Right lobe of liver (tissue), 6 donors: ENCODE measurements around the gene TESK1. TPM values are rescaled to one million over a fixed set of nuclear protein-coding genes. Genes with fewer than 3 reads are reported as not detected.
"Not testable (repeated sequence)": the region's sequence is repeated elsewhere in the genome, so short reads cannot be mapped to it uniquely, and the experiment has no call there.

ENCODE experiments used
- ATAC-seq, 4 donors: fragments of 200-7000 bp; cut with Tn5 transposase; one replicate each; pipeline ENCODE4 v1.9.1; 2020; ENCODE audit warnings: mild to moderate bottlenecking in 4 of 4, moderate library complexity in 4 of 4
- DNase-seq, 3 donors: peaks; one replicate each; pipeline ENCODE4 v3.0.0-alpha.2; 2020
- H3K27ac ChIP-seq, 3 donors: fragments of 200-600 bp; one replicate each; pipeline ENCODE4 v1.8.0; 2022
- H3K27me3 ChIP-seq, 2 donors: fragments of 200-600 bp; one replicate each; pipeline ENCODE4 v1.8.0; 2022
- H3K36me3 ChIP-seq, 4 donors: fragments of 200-600 bp; sonication (generic) in 1 of 4; one replicate each; pipeline versions ENCODE4 v1.5.1 to v1.8.0; 2017 to 2022; ENCODE audit warnings: control low read depth in 1 of 4
- H3K4me1 ChIP-seq, 4 donors: fragments of 200-600 bp; sonication (generic) in 1 of 4; one replicate each; pipeline versions ENCODE4 v1.5.1 to v1.8.0; 2017 to 2022; ENCODE audit warnings: control low read depth in 1 of 4
- H3K4me3 ChIP-seq, 3 donors: fragments of 200-600 bp; one replicate each; pipeline ENCODE4 v1.8.0; 2022
- H3K9me3 ChIP-seq, 4 donors: fragments of 200-600 bp; sonication (generic) in 1 of 4; one replicate each; pipeline versions ENCODE4 v1.5.1 to v1.8.0; 2017 to 2022; ENCODE audit warnings: control low read depth in 1 of 4
- CTCF ChIP-seq, 4 donors: fragments of 200-600 bp in 3 of 4; fragments of 450-650 bp in 1 of 4; IDR thresholded peaks; one replicate each; pipeline versions ENCODE4 v1.5.1 to v1.8.0; 2016 to 2022; ENCODE audit warnings: antibody characterized with exemption in 4 of 4, mild to moderate bottlenecking in 2 of 4
- POLR2A ChIP-seq: fragments of 450-650 bp; IDR thresholded peaks from one replicate; pipeline ENCODE4 v1.6.1; 2017; ENCODE audit warnings: antibody characterized with exemption, mild to moderate bottlenecking
- whole genome bisulfite sequencing: methylation state at CpG from one replicate; pipeline ENCODE4 v1.1.6; 2018; ENCODE audit warnings: low coverage, low lambda C conversion rate; ENCODE audit not compliant: insufficient coverage; ENCODE audit errors: missing lambda C conversion rate; 5-methylcytosine and 5-hydroxymethylcytosine counted together
- intact Hi-C, 2 donors: fragments of 100-400 bp; cut with DNase I; formaldehyde crosslinking; loops; one replicate each; pipeline versions ENCODE4 v1.11.2 to v1.14.1; 2022
- total RNA-seq, 6 experiments: library from RNA; depleted of rRNA in 2 of 6; stranded (reverse); fragments of >200 nt in 2 of 6; fragmentation: NEBNext Ultra II Directional in 3 of 6; extraction: Animal tissue kit (Norgen Biotek cat#: 25700) in 3 of 6; gene quantifications; one replicate each; pipeline versions ENCODE4 v1.1.0 to v1.2.4, GENCODE V29; 2016 to 2023
- donor health status: DM: no; HTN: yes; CAD: no.
- donor health status: DM: no; HTN: no; CAD: no.
- donor health status: DM: no; HTN: no; CAD: no.
- donor health status: DM: no; HTN: yes; CAD: no.
- donor health status: DM: no; HTN: yes; CAD: no.

TESK1 gene
- total RNA-seq, 6 experiments from 2014 or later = 10.7 to 17.2 (median 13.4) TPM

- WGBS = 91% methylated on average over 6 of the region's 12 CpGs
- Histone ChIP-seq H3K27ac (no peak overlapping the region), H3K27me3 (no peaks in the 10 kb centered on the region), H3K4me3 (no peak overlapping the region), H3K4me1 (no peaks in the 10 kb centered on the region), H3K36me3 (no peaks in the 10 kb centered on the region), H3K9me3 (no peaks in the 10 kb centered on the region)
- intact Hi-C loops = no loop called here
- ATAC-seq (no peak), DNase-seq (no peak)
- no peak for TF ChIP-seq POLR2A
- TF ChIP-seq CTCF (IDR thresholded peaks at IDR 0.05) = no peak
Observed at GRCh38 chr9:35643046-35643445, 38.0 kb downstream of the TESK1 start.

DNA sequence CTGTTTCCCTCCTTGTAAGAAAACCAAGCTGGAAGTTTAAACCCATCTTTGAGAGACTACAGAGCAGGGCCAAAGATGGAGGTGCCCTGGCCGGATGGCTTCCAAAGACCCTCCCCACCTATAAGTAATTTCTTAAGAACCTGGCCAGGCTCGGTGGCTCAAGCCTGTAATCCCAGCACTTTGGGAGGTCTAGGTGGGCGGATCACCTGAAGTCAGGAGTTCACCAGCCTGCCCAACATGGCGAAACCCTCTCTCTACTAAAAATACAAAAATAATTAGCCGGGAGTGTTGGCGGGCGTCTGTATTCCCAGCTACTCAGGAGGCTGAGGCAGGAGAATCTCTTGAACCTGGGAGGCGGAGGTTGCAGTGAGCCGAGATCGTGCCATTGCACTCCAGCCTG is 40.7 kb downstream of the TESK1 start:
- DNase-seq, H3K4me1 ChIP-seq, H3K9me3 ChIP-seq, intact Hi-C loops, H3K36me3 ChIP-seq, ATAC-seq, H3K27me3 ChIP-seq: not testable (repeated sequence)
- H3K27ac ChIP-seq = peak overlapping the region; percentile 67 to 80 (median 75)
- peak overlapping the region in 1 of 3 donors; percentile 73 for H3K4me3 ChIP-seq
- 44% methylated on average over 10 of the region's 10 CpGs for WGBS

GRCh38 chr9:35646153-35646532 is 41.1 kb downstream of the TESK1 start:
- Histone ChIP-seq H3K4me3 (peak overlapping the region; percentile 50 to 73 (median 57)), H3K27me3 (no peaks in the 10 kb centered on the region), H3K36me3 (no peaks in the 10 kb centered on the region), H3K27ac (peak overlapping the region; percentile 67 to 80 (median 75)), H3K9me3 (no peaks in the 10 kb centered on the region), H3K4me1 (no peaks in the 10 kb centered on the region)
- TF ChIP-seq CTCF (IDR thresholded peaks at IDR 0.05) = no peak
- TF ChIP-seq POLR2A = no peak
- DNase-seq (peak in 1 of 3 donors; percentile 34), ATAC-seq (peak; percentile 23 to 31 (median 28))
- WGBS = 0% methylated on average over 8 of the region's 11 CpGs
- intact Hi-C loops = no loop called here

DNA sequence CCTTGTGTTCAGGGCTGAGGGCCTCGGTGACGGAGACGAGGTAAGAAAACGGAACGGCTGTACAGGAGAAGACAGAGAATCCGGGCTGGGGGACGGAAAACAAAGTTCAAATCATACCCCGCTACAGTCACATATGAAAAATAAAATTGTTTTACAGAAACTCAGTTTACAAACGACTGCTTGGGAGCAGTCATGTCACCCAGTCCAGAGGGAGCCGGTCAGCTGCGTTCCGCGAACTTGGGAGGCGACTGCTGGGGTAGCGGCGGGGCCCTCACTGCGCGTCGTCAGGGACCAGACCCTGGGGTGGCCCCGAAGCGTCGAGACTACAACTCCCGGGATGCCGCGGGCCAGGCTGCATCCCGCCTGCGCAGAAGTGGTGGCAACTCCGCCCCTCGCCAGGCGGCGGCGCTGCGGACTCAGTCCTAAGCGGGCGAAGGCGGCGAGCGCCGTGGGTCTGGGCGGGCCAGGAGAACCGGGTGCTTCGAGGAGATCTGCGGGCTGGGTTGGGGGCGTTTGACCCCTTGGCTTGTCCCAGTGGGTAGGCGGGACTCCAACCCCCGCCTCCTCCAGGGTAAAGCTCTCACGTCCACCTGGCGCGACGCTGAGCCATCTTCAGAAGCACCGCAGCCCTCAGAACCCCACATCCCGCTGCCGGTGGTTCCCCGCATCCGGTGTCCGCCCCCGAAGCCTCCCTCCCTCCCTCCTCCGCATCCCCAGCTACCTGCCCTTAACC is 41.6 kb downstream of the TESK1 start:
- peak; percentile 88 for TF ChIP-seq POLR2A
- peak; percentile 95 to 98 (median 98) for TF ChIP-seq CTCF (IDR thresholded peaks at IDR 0.05)

More for the DNA sequence above, 41.6 kb downstream of the TESK1 start:
- WGBS = 2% methylated on average over 13 of the region's 58 CpGs
- intact Hi-C loops = no loop called here
- Histone ChIP-seq H3K27me3 (no peaks in the 10 kb centered on the region), H3K27ac (peak overlapping the region; percentile 67 to 80 (median 75)), H3K4me1 (no peaks in the 10 kb centered on the region), H3K9me3 (no peaks in the 10 kb centered on the region), H3K4me3 (peak overlapping the region; percentile 50 to 73 (median 57)), H3K36me3 (no peaks in the 10 kb centered on the region)
- DNase-seq (peak; percentile 93 to 94 (median 94)), ATAC-seq (peak; percentile 97 to 99 (median 98))
